ENCODE results near the gene TNS2.

GRCh38 chr12:53094394-53094787 lies 44.5 kb downstream of the TNS2 start:
- TF ChIP-seq CTCF (conservative IDR thresholded peaks at IDR 0.05) = no peak
- no peak for TF ChIP-seq EZH2 (IDR thresholded peaks at IDR 0.05; ENCODE audit: low read depth)

Measured in PC-9 (cell line).